ENCODE results near the gene COPZ2. TPM values are rescaled to one million over a fixed set of nuclear protein-coding genes. Genes with fewer than 3 reads are reported as not detected.
A peak's percentile ranks its signal among the peaks of the same experiment; 100 is the strongest.

The COPZ2 gene
- total RNA-seq: 12.4 TPM

GRCh38 chr17:48037036-48037837 lies at the start of gene COPZ2:
COPZ2 (minus strand) TSS chr17:48037797; CDS start chr17:48037777, 20 bp downstream.

GRCh38 chr17:48047741-48048383 lies 10.3 kb upstream of the COPZ2 start, which contains the start of gene NFE2L1:
NFE2L1 (plus strand) TSS chr17:48048359; CDS start chr17:48051119, 2,760 bp downstream.

Small RNA genes within 50 kb of the gene (small RNA-seq; reads per million reads assigned to genes)
- not detected for gene AC004477.2 (ENCODE audit: low replicate concordance)
- gene MIR152 (ENCODE audit: low replicate concordance): 106 reads per million, percentile 98 among the genes with 10 or more reads in this experiment

Other genes with a start within 250 kb of the COPZ2 start
- gene OSBPL7, start 216.0 kb downstream of the COPZ2 start, total RNA-seq: 17.2 TPM
- gene MRPL10, start 206.3 kb downstream of the COPZ2 start, total RNA-seq: 31.5 TPM
- gene LRRC46, start 206.1 kb downstream of the COPZ2 start, total RNA-seq: 0.35 TPM
- gene SCRN2, start 196.5 kb downstream of the COPZ2 start, total RNA-seq: 48.4 TPM
- gene SP6, start 186.6 kb downstream of the COPZ2 start, total RNA-seq: 2.3 TPM
- 5.0 TPM for gene SP2, start 141.6 kb downstream of the COPZ2 start, total RNA-seq
- gene PNPO, start 96.2 kb downstream of the COPZ2 start, total RNA-seq: 16.1 TPM
- gene PRR15L, start 79.9 kb downstream of the COPZ2 start, total RNA-seq: 14.5 TPM
- 156 TPM for gene CDK5RAP3, start 66.7 kb downstream of the COPZ2 start, total RNA-seq
- 164 TPM for gene NFE2L1, start 10.6 kb upstream of the COPZ2 start, total RNA-seq
- gene CBX1, start 63.7 kb upstream of the COPZ2 start, total RNA-seq: 63.2 TPM
- 12.0 TPM for gene SNX11, start 70.0 kb upstream of the COPZ2 start, total RNA-seq

Data from metanephros (tissue), 2 donors.